Measurements from ENCODE around the gene CPAMD8. TPM values are rescaled to one million over a fixed set of nuclear protein-coding genes. Genes with fewer than 3 reads are reported as not detected.

The CPAMD8 gene
- total RNA-seq, 6 experiments from 2014 or later: 0.11 to 0.20 (median 0.14) TPM; not detected in 1

DNA sequence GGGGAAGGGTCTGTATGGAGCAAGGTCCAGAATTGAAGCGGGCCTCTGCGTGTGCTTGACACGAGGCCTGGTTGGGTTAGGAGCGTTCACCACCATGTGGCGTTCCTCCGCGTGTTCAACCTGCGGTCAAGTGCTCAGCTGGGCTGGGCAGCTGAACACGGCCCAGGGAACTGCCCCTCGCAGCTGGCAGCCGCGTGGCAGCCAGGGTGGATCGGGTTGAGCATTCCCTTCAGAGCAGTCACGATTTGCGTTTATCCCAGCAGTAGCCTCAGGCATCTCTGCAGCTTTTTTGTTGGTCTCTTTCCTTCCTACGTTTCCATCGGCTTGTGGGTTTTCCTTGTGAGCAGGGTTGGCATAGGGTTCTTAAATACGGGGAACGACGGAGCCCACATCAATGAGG, 166.5 kb downstream of the CPAMD8 start:
- no peak for DNase-seq
- no peaks in the 10 kb centered on the region for H3K4me1 Mint-ChIP-seq (ENCODE audit: low read depth)
- H3K4me3 Mint-ChIP-seq: no peak overlapping the region
- peak overlapping the region; percentile 24; the same call in 1 of the 2 replicates for H3K27ac Mint-ChIP-seq
- peaks cover 20% of the 10 kb centered on the region for H3K36me3 Mint-ChIP-seq (ENCODE audit: low read depth)
- no peaks in the 10 kb centered on the region for H3K9me3 Mint-ChIP-seq
- H3K27me3 Mint-ChIP-seq (ENCODE audit: insufficient read depth): no peaks in the 10 kb centered on the region; the same call in 1 of the 2 replicates
- TF ChIP-seq, protein P1, sequence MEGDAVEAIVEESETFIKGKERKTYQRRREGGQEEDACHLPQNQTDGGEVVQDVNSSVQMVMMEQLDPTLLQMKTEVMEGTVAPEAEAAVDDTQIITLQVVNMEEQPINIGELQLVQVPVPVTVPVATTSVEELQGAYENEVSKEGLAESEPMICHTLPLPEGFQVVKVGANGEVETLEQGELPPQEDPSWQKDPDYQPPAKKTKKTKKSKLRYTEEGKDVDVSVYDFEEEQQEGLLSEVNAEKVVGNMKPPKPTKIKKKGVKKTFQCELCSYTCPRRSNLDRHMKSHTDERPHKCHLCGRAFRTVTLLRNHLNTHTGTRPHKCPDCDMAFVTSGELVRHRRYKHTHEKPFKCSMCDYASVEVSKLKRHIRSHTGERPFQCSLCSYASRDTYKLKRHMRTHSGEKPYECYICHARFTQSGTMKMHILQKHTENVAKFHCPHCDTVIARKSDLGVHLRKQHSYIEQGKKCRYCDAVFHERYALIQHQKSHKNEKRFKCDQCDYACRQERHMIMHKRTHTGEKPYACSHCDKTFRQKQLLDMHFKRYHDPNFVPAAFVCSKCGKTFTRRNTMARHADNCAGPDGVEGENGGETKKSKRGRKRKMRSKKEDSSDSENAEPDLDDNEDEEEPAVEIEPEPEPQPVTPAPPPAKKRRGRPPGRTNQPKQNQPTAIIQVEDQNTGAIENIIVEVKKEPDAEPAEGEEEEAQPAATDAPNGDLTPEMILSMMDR (IDR thresholded peaks at IDR 0.05): no peak

DNA sequence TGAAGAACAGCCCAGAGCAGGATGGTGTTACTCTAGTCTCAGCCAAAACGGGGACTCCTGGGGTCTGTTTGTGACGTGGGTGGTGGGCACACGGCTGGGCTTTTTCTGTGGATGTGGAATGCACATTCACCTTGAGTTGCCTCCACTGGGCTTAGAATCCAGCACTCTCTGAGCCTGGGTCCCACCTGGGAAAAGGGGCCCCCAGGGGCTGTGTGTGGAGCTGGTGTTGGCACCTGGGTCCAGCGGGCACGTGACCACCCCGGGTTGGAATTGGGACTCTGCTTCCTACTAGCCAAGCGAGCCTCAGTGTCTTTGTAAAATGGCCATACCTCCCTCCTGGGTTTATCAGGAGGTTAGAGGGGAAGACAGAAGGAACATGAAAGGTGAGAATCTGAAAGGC, 167.0 kb downstream of the CPAMD8 start:
- DNase-seq: no peak
- Mint-ChIP-seq H3K27me3 (ENCODE audit: insufficient read depth) (no peaks in the 10 kb centered on the region; the same call in 1 of the 2 replicates), H3K4me1 (ENCODE audit: low read depth) (no peaks in the 10 kb centered on the region), H3K27ac (peak overlapping the region; percentile 24; the same call in 1 of the 2 replicates), H3K36me3 (ENCODE audit: low read depth) (peaks cover 25% of the 10 kb centered on the region), H3K4me3 (no peak overlapping the region), H3K9me3 (no peaks in the 10 kb centered on the region)
- TF ChIP-seq, protein P1 (IDR thresholded peaks at IDR 0.05): no peak

DNA sequence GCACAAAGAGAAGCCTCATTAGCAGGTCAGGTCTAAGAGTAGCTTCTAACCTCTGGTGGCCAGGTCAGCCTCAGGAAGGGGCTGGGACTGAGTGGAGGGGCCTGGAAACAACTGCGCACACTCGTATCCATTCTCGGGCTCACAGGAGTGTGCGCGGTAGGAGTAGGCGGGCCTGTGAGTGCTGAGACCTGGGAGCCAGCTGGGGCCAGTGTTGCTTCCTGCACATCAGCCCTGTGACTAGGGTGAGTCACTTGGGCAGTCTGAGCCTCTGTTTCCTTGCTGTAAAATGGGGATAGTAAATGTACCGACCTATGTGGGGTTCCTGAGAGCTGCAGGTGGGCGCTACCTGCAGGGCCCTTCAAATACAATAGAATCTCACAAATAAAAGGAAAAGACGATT, 170.5 kb downstream of the CPAMD8 start:
- Mint-ChIP-seq H3K4me3 (no peak overlapping the region), H3K27me3 (ENCODE audit: insufficient read depth) (no peaks in the 10 kb centered on the region; the same call in 1 of the 2 replicates), H3K9me3 (no peaks in the 10 kb centered on the region), H3K27ac (no peak overlapping the region), H3K36me3 (ENCODE audit: low read depth) (peaks cover 39% of the 10 kb centered on the region), H3K4me1 (ENCODE audit: low read depth) (peaks cover 3% of the 10 kb centered on the region)
- TF ChIP-seq, protein P1 (IDR thresholded peaks at IDR 0.05): no peak
- DNase-seq: no peak

DNA sequence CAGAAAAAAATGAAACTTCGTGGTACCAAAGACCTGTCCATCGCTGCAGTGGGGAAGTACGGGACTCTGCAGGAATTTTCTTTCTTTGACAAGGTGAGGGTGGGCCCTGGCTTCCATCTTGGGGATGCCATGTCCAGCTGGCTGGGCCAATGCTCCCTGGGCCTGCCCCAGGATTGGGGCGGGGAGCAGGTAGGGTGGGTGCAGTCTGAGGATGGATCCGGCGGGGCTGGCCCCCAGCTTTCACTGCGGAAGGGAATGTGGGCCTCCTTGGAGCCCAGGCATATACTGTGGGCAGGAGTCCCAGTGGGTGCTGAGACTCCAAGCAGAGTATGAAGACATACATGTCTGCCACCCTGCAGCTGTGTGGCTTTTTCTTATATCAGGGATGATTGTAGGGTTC, 173.5 kb downstream of the CPAMD8 start:
- no peak overlapping the region for H3K4me3 Mint-ChIP-seq
- TF ChIP-seq, protein P1 (IDR thresholded peaks at IDR 0.05): no peak
- no peaks in the 10 kb centered on the region for H3K27me3 Mint-ChIP-seq (ENCODE audit: insufficient read depth)

DNA sequence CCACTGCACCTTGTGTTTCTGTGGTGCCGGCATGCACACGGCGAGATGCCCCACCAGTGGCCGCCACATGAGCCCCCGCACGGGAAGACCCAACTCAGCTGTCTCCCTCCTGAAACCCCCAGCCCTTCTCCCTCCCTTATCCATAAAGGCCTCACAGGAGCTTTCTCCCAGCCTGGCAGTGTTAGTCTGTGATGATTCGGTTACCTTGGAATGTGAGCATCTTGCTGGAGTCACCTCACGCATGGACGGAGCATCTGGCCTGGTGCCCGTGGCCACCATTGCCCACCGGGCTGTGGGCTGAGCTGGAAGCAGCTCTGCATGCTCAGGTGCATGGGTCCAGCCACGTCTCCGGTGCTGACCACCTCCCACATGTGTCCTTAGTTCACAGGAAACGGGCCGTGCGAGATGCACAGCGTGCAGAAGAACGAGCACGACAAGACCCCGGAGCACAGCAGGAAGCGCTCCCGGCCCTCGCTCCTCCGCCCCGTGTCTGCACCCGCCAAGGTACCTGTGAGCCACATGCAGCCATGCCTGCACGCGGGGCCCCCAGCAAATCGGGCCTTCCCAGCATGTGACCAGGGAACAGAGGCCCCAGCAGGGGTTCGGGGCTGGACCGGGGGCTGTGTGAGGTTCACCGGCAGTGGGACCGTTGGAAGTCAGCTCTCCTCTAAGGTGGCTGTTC, 175.4 kb downstream of the CPAMD8 start:
- H3K4me3 Mint-ChIP-seq: peak overlapping the region; percentile 79
- H3K27ac Mint-ChIP-seq: peak overlapping the region; percentile 91
- TF ChIP-seq, protein P1 (IDR thresholded peaks at IDR 0.05): no peak
- no peaks in the 10 kb centered on the region for H3K27me3 Mint-ChIP-seq (ENCODE audit: insufficient read depth)
- H3K9me3 Mint-ChIP-seq: no peaks in the 10 kb centered on the region
- peaks cover 49% of the 10 kb centered on the region for H3K36me3 Mint-ChIP-seq (ENCODE audit: low read depth)
- peak; percentile 64 for DNase-seq
- H3K4me1 Mint-ChIP-seq (ENCODE audit: low read depth): peaks cover 27% of the 10 kb centered on the region

More for the DNA sequence above, 173.5 kb downstream of the CPAMD8 start:
- no peak overlapping the region for H3K27ac Mint-ChIP-seq
- H3K9me3 Mint-ChIP-seq: no peaks in the 10 kb centered on the region
- DNase-seq: no peak
- peaks cover 50% of the 10 kb centered on the region for H3K36me3 Mint-ChIP-seq (ENCODE audit: low read depth)
- H3K4me1 Mint-ChIP-seq (ENCODE audit: low read depth): peaks cover 27% of the 10 kb centered on the region

Data from HFFc6 (cell line).